GM13976 (cell line): ENCODE measurements around the gene AIFM2.

Experiments used
- DNase-seq: peaks from one replicate; pipeline ENCODE4 v3.0.0; 2012; ENCODE audit warnings: low spot score
- in situ Hi-C: fragments of 300-500 bp; cut with MboI; formaldehyde crosslinking; loops from one replicate; pipeline ENCODE4 v1.12.0; 2022; ENCODE audit warnings: low sequenced_read_pairs, mixed read lengths, inconsistent platforms; ENCODE audit not compliant: unreplicated experiment
- TF ChIP-seq, protein P1 (sequence below): IDR thresholded peaks from 2 replicates; pipeline ENCODE4 v1.5.1; 2012; ENCODE audit warnings: borderline replicate concordance, mild to moderate bottlenecking; ENCODE audit not compliant: insufficient read depth; ENCODE audit errors: extremely low read depth, missing control alignments, control extremely low read depth

The AIFM2 gene

DNA sequence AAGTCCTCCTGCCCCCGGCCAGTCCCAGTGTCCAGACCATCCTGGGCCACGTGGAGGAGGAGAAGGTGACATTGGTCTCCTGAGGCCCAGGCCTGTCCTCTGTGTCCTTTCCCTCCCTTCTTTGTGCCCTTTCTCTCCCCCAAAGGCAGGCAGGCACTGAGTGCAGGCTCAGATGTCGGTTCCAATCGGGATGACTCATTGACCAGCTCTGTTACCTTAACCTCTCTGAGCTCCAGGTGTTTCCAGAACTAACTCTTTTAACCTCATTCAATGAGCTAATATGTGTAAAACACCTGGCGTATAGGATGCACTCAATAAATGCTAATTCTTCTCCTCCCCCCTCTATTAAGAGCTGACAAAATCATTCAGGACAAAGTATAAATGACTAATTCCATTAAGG, 54.3 kb downstream of the AIFM2 start:
- in situ Hi-C loops = no loop called here
- no peak for DNase-seq
- TF ChIP-seq, protein P1, sequence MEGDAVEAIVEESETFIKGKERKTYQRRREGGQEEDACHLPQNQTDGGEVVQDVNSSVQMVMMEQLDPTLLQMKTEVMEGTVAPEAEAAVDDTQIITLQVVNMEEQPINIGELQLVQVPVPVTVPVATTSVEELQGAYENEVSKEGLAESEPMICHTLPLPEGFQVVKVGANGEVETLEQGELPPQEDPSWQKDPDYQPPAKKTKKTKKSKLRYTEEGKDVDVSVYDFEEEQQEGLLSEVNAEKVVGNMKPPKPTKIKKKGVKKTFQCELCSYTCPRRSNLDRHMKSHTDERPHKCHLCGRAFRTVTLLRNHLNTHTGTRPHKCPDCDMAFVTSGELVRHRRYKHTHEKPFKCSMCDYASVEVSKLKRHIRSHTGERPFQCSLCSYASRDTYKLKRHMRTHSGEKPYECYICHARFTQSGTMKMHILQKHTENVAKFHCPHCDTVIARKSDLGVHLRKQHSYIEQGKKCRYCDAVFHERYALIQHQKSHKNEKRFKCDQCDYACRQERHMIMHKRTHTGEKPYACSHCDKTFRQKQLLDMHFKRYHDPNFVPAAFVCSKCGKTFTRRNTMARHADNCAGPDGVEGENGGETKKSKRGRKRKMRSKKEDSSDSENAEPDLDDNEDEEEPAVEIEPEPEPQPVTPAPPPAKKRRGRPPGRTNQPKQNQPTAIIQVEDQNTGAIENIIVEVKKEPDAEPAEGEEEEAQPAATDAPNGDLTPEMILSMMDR = no peak

DNA sequence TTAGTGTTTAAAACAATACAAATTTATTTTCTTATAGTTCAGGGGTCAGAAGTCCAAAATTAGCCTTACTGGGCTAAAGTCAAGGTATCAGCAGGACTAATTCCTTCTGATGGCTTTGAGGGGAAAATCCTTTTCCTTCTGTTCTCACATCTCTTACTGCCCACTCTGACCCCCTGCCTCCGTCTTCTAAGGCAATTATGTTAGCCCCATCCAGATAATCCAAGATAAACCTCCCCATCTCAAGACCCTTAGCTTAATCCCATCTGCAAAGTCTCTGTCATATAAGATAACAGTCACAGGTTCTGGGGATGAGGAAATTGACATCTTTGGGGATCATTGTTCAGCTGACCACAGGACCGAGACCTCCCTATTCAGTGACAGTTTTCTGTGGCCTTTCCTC, 57.7 kb downstream of the AIFM2 start:
- in situ Hi-C loops = no loop called here
- DNase-seq = no peak
- TF ChIP-seq, protein P1 = no peak

DNA sequence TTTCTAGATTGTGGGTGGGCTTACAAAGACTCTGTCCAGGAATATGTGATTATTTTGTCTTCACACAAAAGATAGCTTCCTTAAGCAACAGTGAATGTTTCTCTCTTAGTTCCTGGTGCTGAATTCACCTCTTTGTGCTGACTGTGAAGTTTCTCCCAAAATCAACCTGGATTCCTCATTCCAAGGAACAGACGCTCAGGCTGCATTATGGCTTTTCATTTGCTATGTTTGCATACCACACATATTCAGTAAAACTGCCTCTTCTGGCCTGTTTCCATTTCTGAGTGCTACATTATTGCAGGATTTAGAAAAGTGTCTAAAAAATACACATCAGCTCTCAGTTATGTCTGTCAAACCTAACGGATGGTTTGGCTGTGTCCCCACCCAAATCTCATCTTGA, 58.5 kb downstream of the AIFM2 start:
- no peak for DNase-seq
- TF ChIP-seq, protein P1 = no peak
- in situ Hi-C loops = no loop called here

DNA sequence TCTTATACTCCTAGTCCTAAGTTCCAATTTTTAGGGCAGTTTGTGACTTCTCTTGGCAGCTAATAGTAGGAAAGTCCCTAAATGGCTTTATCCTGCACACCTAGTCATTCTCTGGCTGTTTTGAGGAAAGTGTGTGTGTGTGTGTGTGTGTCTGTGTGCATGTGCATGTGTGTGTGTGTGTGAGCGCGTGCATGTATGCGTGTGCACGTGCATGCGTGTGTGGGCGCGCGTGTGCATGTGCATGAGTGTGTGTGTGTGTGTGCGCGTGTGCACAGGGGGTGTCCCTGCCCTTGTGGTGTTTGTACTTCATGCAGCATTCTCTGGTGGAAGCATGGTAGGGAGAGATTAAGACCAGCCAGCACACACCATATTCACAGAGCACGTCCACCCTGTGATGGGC, 61.8 kb downstream of the AIFM2 start:
- TF ChIP-seq, protein P1 = no peak
- no peak for DNase-seq
- in situ Hi-C loops = no loop called here

DNA sequence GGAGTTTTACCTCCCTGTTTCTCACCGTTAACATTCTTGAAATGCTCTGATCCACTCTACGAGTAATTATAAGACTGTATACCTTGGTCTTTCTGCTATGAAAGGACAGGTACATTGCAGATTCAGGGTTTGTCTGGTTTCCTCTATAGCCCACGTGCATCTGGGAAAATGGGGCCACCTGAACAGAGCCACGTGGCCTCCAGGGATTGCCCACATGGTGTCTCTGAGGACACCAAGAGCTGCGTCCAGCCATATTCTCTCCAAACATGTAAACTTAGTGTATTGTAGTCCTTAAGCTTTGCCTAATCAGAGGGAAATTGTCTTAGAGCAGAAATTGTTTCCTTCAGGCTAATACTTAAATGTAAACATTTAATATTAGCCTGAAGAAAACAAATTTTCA, 63.3 kb downstream of the AIFM2 start:
- TF ChIP-seq, protein P1 = no peak
- in situ Hi-C loops = no loop called here
- DNase-seq = no peak

DNA sequence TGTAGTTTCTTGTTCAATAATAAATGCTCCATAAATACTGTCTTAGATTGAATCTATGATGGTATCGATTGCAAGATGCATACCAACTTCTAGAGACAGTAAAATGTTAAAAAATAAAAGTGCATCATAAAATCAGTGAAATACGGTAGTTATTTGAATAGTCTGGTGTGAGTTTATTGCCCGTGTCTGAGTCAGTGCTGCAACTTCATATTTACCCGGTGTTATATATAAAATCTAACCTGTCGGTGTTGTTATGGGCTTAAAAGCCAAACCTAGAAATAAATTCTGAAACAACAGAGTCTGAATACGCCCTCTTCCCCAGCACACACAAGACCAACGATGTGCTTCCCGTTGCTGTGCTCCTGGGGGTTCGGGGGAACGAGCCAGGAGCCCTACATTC, 63.7 kb downstream of the AIFM2 start:
- in situ Hi-C loops = no loop called here
- TF ChIP-seq, protein P1 = no peak
- DNase-seq = no peak

DNA sequence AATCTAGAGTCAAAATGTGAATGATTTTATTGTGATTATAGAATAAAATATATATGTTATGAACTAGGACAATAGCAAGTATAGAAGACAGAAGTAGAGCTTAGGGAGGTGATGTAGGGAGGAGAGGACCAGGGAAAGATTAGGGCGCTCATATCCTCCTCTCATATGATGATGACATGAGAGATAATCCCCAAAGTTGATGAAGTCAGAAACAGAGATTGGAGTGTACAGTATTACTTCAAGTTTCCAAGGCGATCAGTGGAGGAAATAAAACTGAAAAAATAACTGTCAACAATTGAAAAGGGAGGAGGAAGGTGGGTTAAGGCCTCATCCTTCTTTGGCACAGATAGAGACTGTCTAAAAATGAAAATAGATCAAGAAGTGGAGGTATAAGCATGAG, 65.0 kb downstream of the AIFM2 start:
- TF ChIP-seq, protein P1 = no peak
- in situ Hi-C loops = no loop called here
- no peak for DNase-seq
